ENCODE results near the gene PLAAT4. TPM values are rescaled to one million over a fixed set of nuclear protein-coding genes. Genes with fewer than 3 reads are reported as not detected.

Gene PLAAT4
- total and polyA plus RNA-seq, 10 of the 15 experiments (the other 5 are each of a cell fraction or from before 2014, with no cell fraction given) = 6.0 to 34.3 (median 12.4) TPM

Other genes with a start within 250 kb of the PLAAT4 start
Only the 7 nearest of the 8 such genes appear.
- 0.06 TPM in 1 of 2 replicates, not detected in the other for gene SLC22A9, start 167.0 kb upstream of the PLAAT4 start, total RNA-seq (2014; rRNA removed)
- gene SLC22A9, start 167.0 kb upstream of the PLAAT4 start, total RNA-seq (2014; rRNA removed; fragmentation: Illumina TruSeq; extraction: Trizol) = not detected in 2 replicates
- gene SLC22A9, start 167.0 kb upstream of the PLAAT4 start, total RNA-seq (2021) = not detected in 2 replicates
- 0.03 and 0.13 TPM in 2 replicates for gene SLC22A9, start 167.0 kb upstream of the PLAAT4 start, polyA plus RNA-seq (2011; rRNA removed)
- gene SLC22A9, start 167.0 kb upstream of the PLAAT4 start, polyA plus RNA-seq (2014; fragmentation: Illumina TruSeq; extraction: Trizol) = not detected in 2 replicates
- gene SLC22A9, start 167.0 kb upstream of the PLAAT4 start, polyA plus RNA-seq (2014; fragmentation: Nextera tagmentation; extraction: Ambion mirVana) = not detected
- not detected in 2 replicates for gene SLC22A9, start 167.0 kb upstream of the PLAAT4 start, polyA plus RNA-seq (2014; rRNA removed)
- not detected for gene SLC22A9, start 167.0 kb upstream of the PLAAT4 start, polyA plus RNA-seq (2016; fragmentation: Nextera tagmentation; extraction: Ambion mirVana)
- not detected in 2 replicates for gene PLAAT5, start 45.6 kb upstream of the PLAAT4 start, total RNA-seq (2014; rRNA removed)
- not detected in 2 replicates for gene PLAAT5, start 45.6 kb upstream of the PLAAT4 start, total RNA-seq (2014; rRNA removed; fragmentation: Illumina TruSeq; extraction: Trizol)
- not detected in 2 replicates for gene PLAAT5, start 45.6 kb upstream of the PLAAT4 start, total RNA-seq (2021)
- not detected in 2 replicates for gene PLAAT5, start 45.6 kb upstream of the PLAAT4 start, polyA plus RNA-seq (2011; rRNA removed)
- not detected in 2 replicates for gene PLAAT5, start 45.6 kb upstream of the PLAAT4 start, polyA plus RNA-seq (2014; fragmentation: Illumina TruSeq; extraction: Trizol)
- not detected for gene PLAAT5, start 45.6 kb upstream of the PLAAT4 start, polyA plus RNA-seq (2014; fragmentation: Nextera tagmentation; extraction: Ambion mirVana)
- not detected in 2 replicates for gene PLAAT5, start 45.6 kb upstream of the PLAAT4 start, polyA plus RNA-seq (2014; rRNA removed)
- gene PLAAT5, start 45.6 kb upstream of the PLAAT4 start, polyA plus RNA-seq (2016; fragmentation: Nextera tagmentation; extraction: Ambion mirVana) = not detected
- gene LGALS12, start 30.7 kb upstream of the PLAAT4 start, total RNA-seq (2014; rRNA removed) = not detected in 2 replicates
- not detected in 2 replicates for gene LGALS12, start 30.7 kb upstream of the PLAAT4 start, total RNA-seq (2014; rRNA removed; fragmentation: Illumina TruSeq; extraction: Trizol)
- not detected in 2 replicates for gene LGALS12, start 30.7 kb upstream of the PLAAT4 start, total RNA-seq (2021)
- not detected in 2 replicates for gene LGALS12, start 30.7 kb upstream of the PLAAT4 start, polyA plus RNA-seq (2011; rRNA removed)
- gene LGALS12, start 30.7 kb upstream of the PLAAT4 start, polyA plus RNA-seq (2014; fragmentation: Illumina TruSeq; extraction: Trizol) = not detected in 2 replicates
- not detected for gene LGALS12, start 30.7 kb upstream of the PLAAT4 start, polyA plus RNA-seq (2014; fragmentation: Nextera tagmentation; extraction: Ambion mirVana)
- gene LGALS12, start 30.7 kb upstream of the PLAAT4 start, polyA plus RNA-seq (2014; rRNA removed) = not detected in 2 replicates
- gene LGALS12, start 30.7 kb upstream of the PLAAT4 start, polyA plus RNA-seq (2016; fragmentation: Nextera tagmentation; extraction: Ambion mirVana) = not detected
- 8.2 and 8.5 TPM in 2 replicates for gene PLAAT2, start 26.6 kb downstream of the PLAAT4 start, total RNA-seq (2014; rRNA removed)
- gene PLAAT2, start 26.6 kb downstream of the PLAAT4 start, total RNA-seq (2014; rRNA removed; fragmentation: Illumina TruSeq; extraction: Trizol) = 8.2 and 8.6 TPM in 2 replicates
- 4.6 and 5.2 TPM in 2 replicates for gene PLAAT2, start 26.6 kb downstream of the PLAAT4 start, total RNA-seq (2021)
- 2.5 and 4.6 TPM in 2 replicates for gene PLAAT2, start 26.6 kb downstream of the PLAAT4 start, polyA plus RNA-seq (2011; rRNA removed)
- gene PLAAT2, start 26.6 kb downstream of the PLAAT4 start, polyA plus RNA-seq (2014; fragmentation: Illumina TruSeq; extraction: Trizol) = 10.8 and 13.4 TPM in 2 replicates
- 10 to 100 TPM; 15.7 to 25.9 TPM for gene PLAAT2, start 26.6 kb downstream of the PLAAT4 start, polyA plus RNA-seq (2014; fragmentation: Nextera tagmentation; extraction: Ambion mirVana)
- gene PLAAT2, start 26.6 kb downstream of the PLAAT4 start, polyA plus RNA-seq (2014; rRNA removed) = 10.9 and 11.5 TPM in 2 replicates
- gene PLAAT2, start 26.6 kb downstream of the PLAAT4 start, polyA plus RNA-seq (2016; fragmentation: Nextera tagmentation; extraction: Ambion mirVana) = 1 to 10 TPM; 5.6 to 5.9 TPM
- 11.3 and 12.5 TPM in 2 replicates for gene PLAAT3, start 77.6 kb downstream of the PLAAT4 start, total RNA-seq (2014; rRNA removed)
- gene PLAAT3, start 77.6 kb downstream of the PLAAT4 start, total RNA-seq (2014; rRNA removed; fragmentation: Illumina TruSeq; extraction: Trizol) = 7.0 and 8.1 TPM in 2 replicates
- gene PLAAT3, start 77.6 kb downstream of the PLAAT4 start, total RNA-seq (2021) = 13.3 and 15.4 TPM in 2 replicates
- gene PLAAT3, start 77.6 kb downstream of the PLAAT4 start, polyA plus RNA-seq (2011; rRNA removed) = 3.2 and 4.8 TPM in 2 replicates
- gene PLAAT3, start 77.6 kb downstream of the PLAAT4 start, polyA plus RNA-seq (2014; fragmentation: Illumina TruSeq; extraction: Trizol) = 6.4 and 9.2 TPM in 2 replicates
- 10 to 100 TPM; 31.6 to 37.0 TPM for gene PLAAT3, start 77.6 kb downstream of the PLAAT4 start, polyA plus RNA-seq (2014; fragmentation: Nextera tagmentation; extraction: Ambion mirVana)
- 18.0 and 18.9 TPM in 2 replicates for gene PLAAT3, start 77.6 kb downstream of the PLAAT4 start, polyA plus RNA-seq (2014; rRNA removed)
- gene PLAAT3, start 77.6 kb downstream of the PLAAT4 start, polyA plus RNA-seq (2016; fragmentation: Nextera tagmentation; extraction: Ambion mirVana) = 10 to 100 TPM; 16.4 to 19.9 TPM
- 25.4 and 31.2 TPM in 2 replicates for gene ATL3, start 134.6 kb downstream of the PLAAT4 start, total RNA-seq (2014; rRNA removed)
- 28.7 and 29.2 TPM in 2 replicates for gene ATL3, start 134.6 kb downstream of the PLAAT4 start, total RNA-seq (2014; rRNA removed; fragmentation: Illumina TruSeq; extraction: Trizol)
- gene ATL3, start 134.6 kb downstream of the PLAAT4 start, total RNA-seq (2021) = 33.3 and 36.0 TPM in 2 replicates
- 19.4 and 27.7 TPM in 2 replicates for gene ATL3, start 134.6 kb downstream of the PLAAT4 start, polyA plus RNA-seq (2011; rRNA removed)
- 15.3 and 19.0 TPM in 2 replicates for gene ATL3, start 134.6 kb downstream of the PLAAT4 start, polyA plus RNA-seq (2014; fragmentation: Illumina TruSeq; extraction: Trizol)
- 10 to 100 TPM; 12.0 to 15.4 TPM for gene ATL3, start 134.6 kb downstream of the PLAAT4 start, polyA plus RNA-seq (2014; fragmentation: Nextera tagmentation; extraction: Ambion mirVana)
- 12.4 and 16.0 TPM in 2 replicates for gene ATL3, start 134.6 kb downstream of the PLAAT4 start, polyA plus RNA-seq (2014; rRNA removed)
- gene ATL3, start 134.6 kb downstream of the PLAAT4 start, polyA plus RNA-seq (2016; fragmentation: Nextera tagmentation; extraction: Ambion mirVana) = 10 to 100 TPM; 23.6 to 25.9 TPM
- 27.2 and 27.7 TPM in 2 replicates for gene RTN3, start 144.7 kb downstream of the PLAAT4 start, total RNA-seq (2014; rRNA removed)
- gene RTN3, start 144.7 kb downstream of the PLAAT4 start, total RNA-seq (2014; rRNA removed; fragmentation: Illumina TruSeq; extraction: Trizol) = 39.1 and 40.6 TPM in 2 replicates
- 52.4 and 56.1 TPM in 2 replicates for gene RTN3, start 144.7 kb downstream of the PLAAT4 start, total RNA-seq (2021)
- 60.3 and 79.8 TPM in 2 replicates for gene RTN3, start 144.7 kb downstream of the PLAAT4 start, polyA plus RNA-seq (2011; rRNA removed)
- 64.2 and 87.1 TPM in 2 replicates for gene RTN3, start 144.7 kb downstream of the PLAAT4 start, polyA plus RNA-seq (2014; fragmentation: Illumina TruSeq; extraction: Trizol)
- 10 to 100 TPM; 22.9 to 27.3 TPM for gene RTN3, start 144.7 kb downstream of the PLAAT4 start, polyA plus RNA-seq (2014; fragmentation: Nextera tagmentation; extraction: Ambion mirVana)
- 40.6 and 44.1 TPM in 2 replicates for gene RTN3, start 144.7 kb downstream of the PLAAT4 start, polyA plus RNA-seq (2014; rRNA removed)
- gene RTN3, start 144.7 kb downstream of the PLAAT4 start, polyA plus RNA-seq (2016; fragmentation: Nextera tagmentation; extraction: Ambion mirVana) = 10 to 100 TPM; 49.9 to 52.8 TPM